ENCODE data around the gene LIMS1.

- TF ChIP-seq CTCF (IDR thresholded peaks at IDR 0.05): no peak
- no peak for TF ChIP-seq EZH2 (IDR thresholded peaks at IDR 0.05; ENCODE audit: borderline replicate concordance, insufficient read depth, low read depth, low read length, poor library complexity, severe bottlenecking)
These were observed 107.5 kb downstream of the LIMS1 start for GRCh38 chr2:108641756-108642155.

Measured in B cell (primary cell).